Smooth muscle cell (in vitro differentiated cells): ENCODE results near the gene CAPN15. TPM values are rescaled to one million over a fixed set of nuclear protein-coding genes. Genes with fewer than 3 reads are reported as not detected.

ENCODE experiments used
- DNase-seq: peaks from one replicate; lab custom pipeline; 2025; ENCODE audit not compliant: unreplicated experiment; lab: John Stamatoyannopoulos, UW
- H2AFZ ChIP-seq: fragments of 200-600 bp; sonication (generic); 2 replicates; pipeline ENCODE4 v1.6.0; 2016; ENCODE audit warnings: antibody characterized with exemption, low read depth, mild to moderate bottlenecking
- H3F3A ChIP-seq: fragments of 200-600 bp; sonication (generic); 2 replicates; pipeline ENCODE4 v1.6.0; 2017; ENCODE audit warnings: antibody characterized with exemption, low read depth
- H3K27ac ChIP-seq: fragments of 200-600 bp; sonication (generic); 2 replicates; pipeline ENCODE4 v1.5.1; 2016; ENCODE audit warnings: low read depth, mild to moderate bottlenecking
- H3K27me3 ChIP-seq: fragments of 200-600 bp; sonication (generic); 2 replicates; pipeline ENCODE4 v1.6.1; 2016; ENCODE audit warnings: low read depth, mild to moderate bottlenecking
- H3K36me3 ChIP-seq: fragments of 200-600 bp; sonication (generic); 2 replicates; pipeline ENCODE4 v1.5.1; 2016; ENCODE audit warnings: low read depth
- H3K4me1 ChIP-seq: fragments of 200-600 bp; sonication (generic); 2 replicates; pipeline ENCODE4 v1.5.1; 2016; ENCODE audit warnings: low read depth
- H3K4me2 ChIP-seq: fragments of 200-600 bp; sonication (generic); 2 replicates; pipeline ENCODE4 v1.6.0; 2016; ENCODE audit warnings: mild to moderate bottlenecking
- H3K4me3 ChIP-seq: fragments of 200-600 bp; sonication (generic); 2 replicates; pipeline ENCODE4 v1.5.1; 2016; ENCODE audit warnings: mild to moderate bottlenecking
- H3K79me2 ChIP-seq: fragments of 200-600 bp; sonication (generic); 2 replicates; pipeline ENCODE4 v1.6.0; 2016; ENCODE audit warnings: low read depth, mild to moderate bottlenecking
- H3K9ac ChIP-seq: fragments of 200-600 bp; sonication (generic); 2 replicates; pipeline ENCODE4 v1.6.0; 2016; ENCODE audit warnings: low read depth
- H3K9me3 ChIP-seq: fragments of 200-600 bp; sonication (generic); replicated peaks from 2 replicates; pipeline ENCODE4 v1.5.1; 2016; ENCODE audit warnings: low read depth
- H4K20me1 ChIP-seq: fragments of 200-600 bp; sonication (generic); 2 replicates; pipeline ENCODE4 v1.6.0; 2016; ENCODE audit warnings: low read depth
- WGBS: methylation state at CpG from one replicate; pipeline ENCODE4 v1.1.7; 2016; ENCODE audit warnings: low lambda C conversion rate; 5-methylcytosine and 5-hydroxymethylcytosine counted together
- polyA plus RNA-seq: library from polyadenylated mRNA; unstranded; fragments of >200 nt; fragmentation: Nextera tagmentation; extraction: Ambion mirVana; gene quantifications from 2 replicates; pipeline ENCODE4 v1.2.1, GENCODE V29; 2016
- total RNA-seq: library from RNA; depleted of rRNA; stranded (reverse); fragments of >200 nt; gene quantifications from 2 replicates; pipeline ENCODE4 v1.2.3, GENCODE V29; 2014
- TF ChIP-seq, protein P1 (sequence below): fragments of 200-600 bp; sonication (generic); IDR thresholded peaks from 2 replicates; pipeline ENCODE4 v1.5.1; 2017; ENCODE audit warnings: borderline replicate concordance, mild to moderate bottlenecking, antibody characterized with exemption; ENCODE audit not compliant: insufficient read depth, poor library complexity, severe bottlenecking

Gene CAPN15
- total and polyA plus RNA-seq, 2 experiments from 2014 or later, result 14.7 to 18.7 TPM

DNA sequence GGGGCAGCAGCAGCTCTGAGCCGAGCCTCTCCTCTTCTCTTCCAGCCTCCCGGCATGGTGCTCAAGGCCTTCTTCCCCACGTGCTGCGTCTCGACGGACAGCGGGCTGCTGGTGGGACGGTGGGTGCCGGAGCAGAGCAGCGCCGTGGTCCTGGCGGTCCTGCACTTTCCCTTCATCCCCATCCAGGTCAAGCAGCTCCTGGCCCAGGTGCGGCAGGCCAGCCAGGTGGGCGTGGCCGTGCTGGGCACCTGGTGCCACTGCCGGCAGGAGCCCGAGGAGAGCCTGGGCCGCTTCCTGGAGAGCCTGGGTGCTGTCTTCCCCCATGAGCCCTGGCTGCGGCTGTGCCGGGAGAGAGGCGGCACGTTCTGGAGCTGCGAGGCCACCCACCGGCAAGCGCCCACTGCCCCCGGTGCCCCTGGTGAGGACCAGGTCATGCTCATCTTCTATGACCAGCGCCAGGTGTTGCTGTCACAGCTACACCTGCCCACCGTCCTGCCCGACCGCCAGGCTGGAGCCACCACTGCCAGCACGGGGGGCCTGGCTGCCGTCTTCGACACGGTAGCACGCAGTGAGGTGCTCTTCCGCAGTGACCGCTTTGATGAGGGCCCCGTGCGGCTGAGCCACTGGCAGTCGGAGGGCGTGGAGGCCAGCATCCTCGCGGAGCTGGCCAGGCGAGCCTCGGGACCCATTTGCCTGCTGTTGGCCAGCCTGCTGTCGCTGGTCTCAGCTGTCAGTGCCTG lies 46.7 kb downstream of the CAPN15 start:
- H3K27me3 ChIP-seq, result no peaks in the 10 kb centered on the region

DNA sequence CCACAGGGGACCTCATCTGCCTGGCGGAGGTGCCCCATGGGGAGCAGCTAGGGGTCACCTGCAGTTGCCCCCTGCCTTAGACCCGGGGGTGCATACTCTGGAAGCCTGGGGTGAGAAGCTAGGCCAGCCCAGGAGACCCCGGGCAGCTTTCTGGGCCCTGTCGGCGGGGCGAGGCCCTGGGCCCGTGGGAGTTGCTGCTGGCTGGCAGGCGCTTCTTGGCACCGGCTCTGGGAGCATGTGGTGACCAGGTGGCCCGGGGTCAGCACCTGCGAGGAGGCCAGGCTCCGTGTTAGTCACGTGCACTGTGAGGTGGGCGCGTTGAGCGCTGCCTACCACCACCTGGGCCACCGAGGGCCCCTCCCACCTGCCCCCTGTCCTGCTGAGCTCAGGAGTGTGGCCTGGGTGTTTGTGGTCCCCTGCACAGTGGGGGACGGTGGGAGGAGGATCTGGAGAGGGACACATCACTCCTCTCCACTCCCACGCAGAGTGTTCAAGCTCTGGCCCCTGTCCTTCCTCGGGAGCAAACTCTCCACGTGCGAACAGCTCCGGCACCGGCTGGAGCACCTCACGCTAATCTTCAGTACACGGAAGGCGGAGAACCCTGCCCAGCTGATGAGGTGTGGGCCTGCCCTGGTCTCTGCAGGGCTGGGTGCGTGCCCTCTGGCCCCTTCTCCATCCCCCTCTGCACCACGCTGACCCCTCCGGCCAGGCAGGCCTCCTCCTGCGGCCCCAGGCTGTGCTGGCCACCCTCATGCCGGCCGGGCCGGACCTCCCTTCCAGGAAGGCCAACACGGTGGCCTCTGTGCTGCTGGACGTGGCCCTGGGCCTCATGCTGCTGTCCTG lies 48.1 kb downstream of the CAPN15 start:
- Histone ChIP-seq H3K27ac (no peak overlapping the region), H3K9me3 (no peaks in the 10 kb centered on the region), H3F3A (no peaks in the 10 kb centered on the region), H3K4me2 (no peak overlapping the region), H3K9ac (no peak overlapping the region), H3K79me2 (peaks cover 6% of the 10 kb centered on the region), H3K4me3 (no peak overlapping the region), H3K36me3 (no peaks in the 10 kb centered on the region), H3K4me1 (no peaks in the 10 kb centered on the region), H4K20me1 (peaks cover 16% of the 10 kb centered on the region), H3K27me3 (no peaks in the 10 kb centered on the region), H2AFZ (no peak overlapping the region)
- no peak for DNase-seq
- WGBS, result 97% methylated on average over 27 of the region's 36 CpGs
- TF ChIP-seq, protein P1, sequence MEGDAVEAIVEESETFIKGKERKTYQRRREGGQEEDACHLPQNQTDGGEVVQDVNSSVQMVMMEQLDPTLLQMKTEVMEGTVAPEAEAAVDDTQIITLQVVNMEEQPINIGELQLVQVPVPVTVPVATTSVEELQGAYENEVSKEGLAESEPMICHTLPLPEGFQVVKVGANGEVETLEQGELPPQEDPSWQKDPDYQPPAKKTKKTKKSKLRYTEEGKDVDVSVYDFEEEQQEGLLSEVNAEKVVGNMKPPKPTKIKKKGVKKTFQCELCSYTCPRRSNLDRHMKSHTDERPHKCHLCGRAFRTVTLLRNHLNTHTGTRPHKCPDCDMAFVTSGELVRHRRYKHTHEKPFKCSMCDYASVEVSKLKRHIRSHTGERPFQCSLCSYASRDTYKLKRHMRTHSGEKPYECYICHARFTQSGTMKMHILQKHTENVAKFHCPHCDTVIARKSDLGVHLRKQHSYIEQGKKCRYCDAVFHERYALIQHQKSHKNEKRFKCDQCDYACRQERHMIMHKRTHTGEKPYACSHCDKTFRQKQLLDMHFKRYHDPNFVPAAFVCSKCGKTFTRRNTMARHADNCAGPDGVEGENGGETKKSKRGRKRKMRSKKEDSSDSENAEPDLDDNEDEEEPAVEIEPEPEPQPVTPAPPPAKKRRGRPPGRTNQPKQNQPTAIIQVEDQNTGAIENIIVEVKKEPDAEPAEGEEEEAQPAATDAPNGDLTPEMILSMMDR, result no peak

More for the DNA sequence above, 46.7 kb downstream of the CAPN15 start:
- no peak for DNase-seq
- no peak overlapping the region for H3K27ac ChIP-seq
- H3K4me3 ChIP-seq, result no peak overlapping the region
- no peak overlapping the region for H2AFZ ChIP-seq
- WGBS, result 98% methylated on average over 46 of the region's 46 CpGs
- H3K9me3 ChIP-seq, result no peaks in the 10 kb centered on the region
- TF ChIP-seq, protein P1, result no peak
- H3F3A ChIP-seq, result no peaks in the 10 kb centered on the region
- H3K4me2 ChIP-seq, result no peak overlapping the region
- peaks cover 2% of the 10 kb centered on the region for H3K4me1 ChIP-seq
- peaks cover 18% of the 10 kb centered on the region for H4K20me1 ChIP-seq
- no peaks in the 10 kb centered on the region for H3K36me3 ChIP-seq
- H3K9ac ChIP-seq, result no peak overlapping the region
- H3K79me2 ChIP-seq, result peaks cover 13% of the 10 kb centered on the region

DNA sequence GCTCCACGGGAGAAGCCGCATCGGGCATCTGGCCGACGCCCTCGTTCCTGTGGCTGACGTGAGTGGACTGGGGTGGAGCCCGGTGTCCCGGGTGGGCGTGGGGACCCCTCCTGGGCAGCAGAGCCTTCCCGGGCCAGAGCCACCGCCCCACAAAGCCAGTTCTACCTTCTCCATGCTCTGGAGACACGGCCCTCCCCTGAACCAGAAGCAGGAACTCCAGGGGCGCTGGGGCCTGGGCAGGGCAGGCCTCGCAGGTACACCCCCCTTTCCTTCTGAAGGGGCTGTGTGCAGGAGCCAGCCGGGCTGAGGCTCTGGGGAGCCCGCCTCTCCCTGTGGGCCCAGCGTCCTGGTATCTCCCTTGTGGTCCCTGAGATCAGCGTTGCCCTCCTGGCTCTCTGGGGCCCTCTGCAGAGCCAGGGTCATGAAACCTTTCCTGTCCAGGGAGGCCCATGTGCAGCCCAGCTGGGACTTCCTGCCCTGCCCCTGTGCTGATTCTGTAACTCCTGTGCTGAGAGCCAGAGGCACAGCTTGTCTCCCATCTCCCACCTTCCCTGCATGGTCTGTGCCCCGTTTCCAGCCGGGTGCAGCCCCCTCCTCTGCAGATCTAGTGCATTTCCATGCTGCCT lies 48.8 kb downstream of the CAPN15 start:
- no peak for DNase-seq
- no peaks in the 10 kb centered on the region for H3K9me3 ChIP-seq
- H3K27ac ChIP-seq, result no peak overlapping the region
- peaks cover 14% of the 10 kb centered on the region for H4K20me1 ChIP-seq
- no peak overlapping the region for H3K4me3 ChIP-seq
- H3K27me3 ChIP-seq, result no peaks in the 10 kb centered on the region
- H3K4me2 ChIP-seq, result no peak overlapping the region
- 97% methylated on average over 21 of the region's 21 CpGs for WGBS
- no peaks in the 10 kb centered on the region for H3K36me3 ChIP-seq
- peaks cover 3% of the 10 kb centered on the region for H3K79me2 ChIP-seq
- H3K4me1 ChIP-seq, result no peaks in the 10 kb centered on the region
- TF ChIP-seq, protein P1, result no peak
- no peak overlapping the region for H3K9ac ChIP-seq
- H3F3A ChIP-seq, result no peaks in the 10 kb centered on the region
- no peak overlapping the region for H2AFZ ChIP-seq
